GM19043 (cell line): ENCODE measurements around the gene KAZN.

ENCODE experiments used
- ATAC-seq: cut with Tn5 transposase; IDR thresholded peaks from one replicate; pipeline ENCODE4 v1.9.1; 2021; ENCODE audit warnings: low read depth; ENCODE audit not compliant: unreplicated experiment

The KAZN gene

GRCh38 chr1:14612256-14612655 is 13.8 kb downstream of the KAZN start:
- no peak for ATAC-seq

- no peak for ATAC-seq
Measured at GRCh38 chr1:14613926-14614325, 15.4 kb downstream of the KAZN start.

- no peak for ATAC-seq
Measured at GRCh38 chr1:14614341-14614740, 15.9 kb downstream of the KAZN start.

GRCh38 chr1:14615549-14616218 is 17.2 kb downstream of the KAZN start:
- ATAC-seq = no peak

GRCh38 chr1:14616632-14617396 is 18.3 kb downstream of the KAZN start:
- no peak for ATAC-seq

GRCh38 chr1:14617791-14618190 is 19.3 kb downstream of the KAZN start:
- ATAC-seq = no peak

GRCh38 chr1:14620941-14621340 is 22.5 kb downstream of the KAZN start:
- ATAC-seq = no peak

- no peak for ATAC-seq
Measured at GRCh38 chr1:14623090-14623489, 24.6 kb downstream of the KAZN start.

GRCh38 chr1:14624941-14625340 is 26.5 kb downstream of the KAZN start:
- ATAC-seq = no peak

- no peak for ATAC-seq
Measured at GRCh38 chr1:14625572-14625971, 27.1 kb downstream of the KAZN start.

- ATAC-seq = no peak
Measured at GRCh38 chr1:14625996-14626395, 27.5 kb downstream of the KAZN start.

GRCh38 chr1:14626869-14627607 is 28.6 kb downstream of the KAZN start:
- no peak for ATAC-seq

- ATAC-seq = no peak
Measured at GRCh38 chr1:14627608-14628489, 29.4 kb downstream of the KAZN start.

- no peak for ATAC-seq
Measured at GRCh38 chr1:14629363-14630014, 31.0 kb downstream of the KAZN start.

GRCh38 chr1:14630986-14631385 is 32.5 kb downstream of the KAZN start:
- ATAC-seq = no peak

GRCh38 chr1:14631421-14631820 is 32.9 kb downstream of the KAZN start:
- no peak for ATAC-seq

- no peak for ATAC-seq
Measured at GRCh38 chr1:14634486-14634885, 36.0 kb downstream of the KAZN start.

- no peak for ATAC-seq
Measured at GRCh38 chr1:14635421-14635820, 36.9 kb downstream of the KAZN start.

GRCh38 chr1:14636897-14637632 is 38.6 kb downstream of the KAZN start:
- no peak for ATAC-seq
